AG04450 (cell line): ENCODE data around the gene GNB3. TPM values are rescaled to one million over a fixed set of nuclear protein-coding genes. Genes with fewer than 3 reads are reported as not detected.
A peak's percentile ranks its signal among the peaks of the same experiment; 100 is the strongest.

ENCODE experiments used
- CTCF ChIA-PET: fragments of 300-600, 350-600 bp; formaldehyde crosslinking; extraction: SDS; loops from one replicate; lab custom pipeline; 2022; ENCODE audit warnings: antibody characterized with exemption, inconsistent platforms; lab: Charles Lee
- POLR2A ChIA-PET: fragments of 350-600 bp; formaldehyde crosslinking; extraction: SDS; loops from one replicate; lab custom pipeline; 2021; ENCODE audit warnings: antibody characterized with exemption, inconsistent platforms; lab: Yijun Ruan, JAX
- DNase-seq: peaks from one replicate; pipeline ENCODE4 v3.0.0-alpha.2; 2011; ENCODE audit warnings: low read depth, low spot score
- H3K27ac ChIP-seq: one replicate; pipeline ENCODE4 v1.5.1; 2012; ENCODE audit warnings: low read depth, low read length, control low read depth
- H3K27me3 ChIP-seq: one replicate; pipeline ENCODE4 v1.6.0; 2012; ENCODE audit warnings: low read length; ENCODE audit not compliant: control insufficient read depth, insufficient read depth
- H3K4me3 ChIP-seq: 2 replicates; pipeline ENCODE4 v1.5.1; 2011; ENCODE audit warnings: mild to moderate bottlenecking, low read depth, low read length, control low read depth
- H3K9me3 ChIP-seq: 2 replicates; pipeline ENCODE4 v1.5.1; 2012; ENCODE audit warnings: low read length; ENCODE audit not compliant: control insufficient read depth, insufficient read depth
- CTCF ChIP-seq: IDR thresholded peaks from 2 replicates; pipeline ENCODE4 v1.5.1; 2011; ENCODE audit warnings: low read depth, low read length, control low read depth, inconsistent platforms
- polyA plus RNA-seq: library from polyadenylated mRNA; depleted of rRNA; stranded (reverse); fragments of >200 nt; gene quantifications from 2 replicates; pipeline ENCODE4 v1.2.3, GENCODE V29; 2011

GNB3 gene
- polyA plus RNA-seq, 1 experiment, result 3.6 TPM

- no peak overlapping the region for H3K27ac ChIP-seq
- peak overlapping the region; percentile 71 for H3K4me3 ChIP-seq
- POLR2A ChIA-PET, result interaction anchor here (1.1 to 1.8 kb wide), 2 partner anchors 10 to 56 kb away, joined by 3 to 7 read pairs; partner anchors contain the start of gene PTMS
- no peaks in the 10 kb centered on the region for H3K27me3 ChIP-seq
- no peak for DNase-seq
- TF ChIP-seq CTCF, result no peak
- H3K9me3 ChIP-seq, result no peaks in the 10 kb centered on the region; the same call in 1 of the 2 replicates
- CTCF ChIA-PET, result interaction anchor here (1.0 to 11.8 kb wide), 3 partner anchors 30 to 69 kb away, joined by 4 to 165 read pairs (median 4); partner anchors contain the start of genes MLF2 and SPSB2
These were observed 18.1 kb upstream of the GNB3 start for GRCh38 chr12:6822426-6823135.

GRCh38 chr12:6823182-6824084 lies 17.3 kb upstream of the GNB3 start:
- POLR2A ChIA-PET, result interaction anchor here (0.7 to 1.2 kb wide), 2 partner anchors 28 to 54 kb away, joined by 3 read pairs; partner anchors contain the start of genes CDCA3 and USP5
- Histone ChIP-seq H3K9me3 (no peaks in the 10 kb centered on the region; the same call in 1 of the 2 replicates), H3K27ac (no peak overlapping the region), H3K4me3 (no peak overlapping the region), H3K27me3 (no peaks in the 10 kb centered on the region)
- CTCF ChIA-PET, result interaction anchor here (0.6 to 11.8 kb wide), 3 partner anchors 11 to 70 kb away, joined by 5 to 165 read pairs (median 27); partner anchors contain the start of gene MLF2
- TF ChIP-seq CTCF, result no peak
- no peak for DNase-seq

GRCh38 chr12:6824085-6824775 lies 16.5 kb upstream of the GNB3 start:
- no peak for TF ChIP-seq CTCF
- Histone ChIP-seq H3K27ac (no peak overlapping the region), H3K9me3 (no peaks in the 10 kb centered on the region; the same call in 1 of the 2 replicates), H3K4me3 (no peak overlapping the region), H3K27me3 (no peaks in the 10 kb centered on the region)
- DNase-seq, result no peak
- POLR2A ChIA-PET, result interaction anchor here (1.2 to 1.9 kb wide), 2 partner anchors 27 to 71 kb away, joined by 3 to 6 read pairs; partner anchors contain the start of genes CDCA3, MLF2 and USP5
- CTCF ChIA-PET, result interaction anchor here (0.5 to 11.8 kb wide), 17 partner anchors 10 to 271 kb away, joined by 3 to 165 read pairs (median 4); partner anchors contain the start of genes COPS7A and MLF2

- H3K9me3 ChIP-seq, result no peaks in the 10 kb centered on the region; the same call in 1 of the 2 replicates
- ChIA-PET POLR2A (interaction anchor here (1.9 kb wide), 1 partner anchor 71 kb away, joined by 6 read pairs; the partner anchor contains the start of gene MLF2), CTCF (interaction anchor here (0.5 to 11.8 kb wide), 26 partner anchors 9 to 271 kb away, joined by 3 to 165 read pairs (median 4); partner anchors contain the start of genes CD4, COPS7A and MLF2)
- H3K27me3 ChIP-seq, result no peaks in the 10 kb centered on the region
- TF ChIP-seq CTCF, result no peak
- H3K27ac ChIP-seq, result no peak overlapping the region
- DNase-seq, result no peak
- H3K4me3 ChIP-seq, result peak overlapping the region; percentile 36; the same call in 1 of the 2 replicates
These were observed 15.8 kb upstream of the GNB3 start for GRCh38 chr12:6824901-6825381.
